Measurements from ENCODE around the gene CYP2A6.

The CYP2A6 gene

DNA sequence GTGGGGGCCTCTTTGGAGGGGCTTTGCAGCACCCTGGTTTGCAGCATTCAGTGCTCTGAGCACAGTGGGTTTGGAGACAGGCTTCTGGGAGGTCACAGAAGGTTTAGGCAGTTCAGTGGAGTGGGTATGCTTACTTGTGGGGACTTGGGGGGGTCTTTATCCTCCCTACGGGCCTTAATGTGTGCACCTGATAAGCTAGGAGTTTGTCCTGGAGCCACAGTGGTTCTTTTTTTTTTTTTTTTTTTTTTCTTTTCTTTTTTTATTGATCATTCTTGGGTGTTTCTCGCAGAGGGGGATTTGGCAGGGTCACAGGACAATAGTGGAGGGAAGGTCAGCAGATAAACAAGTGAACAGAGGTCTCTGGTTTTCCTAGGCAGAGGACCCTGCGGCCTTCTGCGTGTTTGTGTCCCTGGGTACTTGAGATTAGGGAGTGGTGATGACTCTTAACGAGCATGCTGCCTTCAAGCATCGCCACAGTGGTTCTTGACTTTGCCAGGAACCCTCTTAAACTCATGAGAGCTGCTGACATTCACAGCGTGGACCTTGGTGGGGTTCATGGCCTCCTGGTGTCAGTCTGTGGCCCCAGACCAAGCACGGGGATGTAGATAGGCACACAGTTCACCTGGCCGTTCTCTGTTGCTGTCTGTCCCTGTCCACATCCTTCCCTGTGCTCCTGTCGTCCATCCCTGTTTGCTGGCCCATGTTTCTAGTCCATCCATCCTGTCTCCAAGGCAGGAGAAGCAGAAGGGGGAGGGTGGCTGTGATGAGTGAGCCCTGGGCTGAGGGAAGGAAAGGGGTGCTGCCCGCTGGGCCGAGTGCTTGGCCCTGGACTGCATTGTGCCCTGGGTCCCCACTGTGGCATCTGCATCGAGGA lies 48.6 kb downstream of the CYP2A6 start:
- Histone ChIP-seq H2AFZ (ENCODE audit: low read depth, low read length) (no peak overlapping the region), H4K20me1 (ENCODE audit: insufficient read depth, low read length) (peaks cover 68% of the 10 kb centered on the region), H3K9ac (ENCODE audit: low read length) (peak overlapping the region; percentile 51; the same call in 1 of the 2 replicates)

GRCh38 chr19:40800997-40801377 lies 49.3 kb downstream of the CYP2A6 start:
- Histone ChIP-seq H3K79me2 (ENCODE audit: low read length) (peaks cover 70% of the 10 kb centered on the region), H3K27me3 (ENCODE audit: low read depth, low read length) (no peaks in the 10 kb centered on the region), H2AFZ (ENCODE audit: low read depth, low read length) (no peak overlapping the region), H3K27ac (ENCODE audit: low read length) (no peak overlapping the region), H4K20me1 (ENCODE audit: insufficient read depth, low read length) (peaks cover 61% of the 10 kb centered on the region), H3K4me2 (ENCODE audit: low read length) (peak overlapping the region; percentile 96; the same call in 1 of the 2 replicates), H3K36me3 (replicated peaks; ENCODE audit: low read depth, low read length) (peaks cover 48% of the 10 kb centered on the region), H3K9ac (ENCODE audit: low read length) (no peak overlapping the region), H3K9me3 (ENCODE audit: insufficient read depth, low read length) (no peaks in the 10 kb centered on the region), H3K4me3 (ENCODE audit: low read length) (no peak overlapping the region), H3K4me1 (ENCODE audit: low read length) (peaks cover 64% of the 10 kb centered on the region)
- TF ChIP-seq EZH2phosphoT487 (IDR thresholded peaks at IDR 0.05; ENCODE audit: low read depth) (no peak), CTCF (IDR thresholded peaks at IDR 0.05; ENCODE audit: low read depth, low read length) (no peak)

More for the DNA sequence above, 48.6 kb downstream of the CYP2A6 start:
- peaks cover 77% of the 10 kb centered on the region for H3K79me2 ChIP-seq (ENCODE audit: low read length)
- TF ChIP-seq CTCF (IDR thresholded peaks at IDR 0.05; ENCODE audit: low read depth, low read length) (no peak), EZH2phosphoT487 (IDR thresholded peaks at IDR 0.05; ENCODE audit: low read depth) (no peak)
- peak overlapping the region; percentile 63; the same call in 1 of the 2 replicates for H3K4me3 ChIP-seq (ENCODE audit: low read length)
- peak overlapping the region; percentile 96 for H3K4me2 ChIP-seq (ENCODE audit: low read length)
- no peaks in the 10 kb centered on the region for H3K27me3 ChIP-seq (ENCODE audit: low read depth, low read length)
- H3K27ac ChIP-seq (ENCODE audit: low read length), result no peak overlapping the region
- H3K36me3 ChIP-seq (replicated peaks; ENCODE audit: low read depth, low read length), result peaks cover 55% of the 10 kb centered on the region
- H3K4me1 ChIP-seq (ENCODE audit: low read length), result peaks cover 66% of the 10 kb centered on the region
- H3K9me3 ChIP-seq (ENCODE audit: insufficient read depth, low read length), result no peaks in the 10 kb centered on the region

DNA sequence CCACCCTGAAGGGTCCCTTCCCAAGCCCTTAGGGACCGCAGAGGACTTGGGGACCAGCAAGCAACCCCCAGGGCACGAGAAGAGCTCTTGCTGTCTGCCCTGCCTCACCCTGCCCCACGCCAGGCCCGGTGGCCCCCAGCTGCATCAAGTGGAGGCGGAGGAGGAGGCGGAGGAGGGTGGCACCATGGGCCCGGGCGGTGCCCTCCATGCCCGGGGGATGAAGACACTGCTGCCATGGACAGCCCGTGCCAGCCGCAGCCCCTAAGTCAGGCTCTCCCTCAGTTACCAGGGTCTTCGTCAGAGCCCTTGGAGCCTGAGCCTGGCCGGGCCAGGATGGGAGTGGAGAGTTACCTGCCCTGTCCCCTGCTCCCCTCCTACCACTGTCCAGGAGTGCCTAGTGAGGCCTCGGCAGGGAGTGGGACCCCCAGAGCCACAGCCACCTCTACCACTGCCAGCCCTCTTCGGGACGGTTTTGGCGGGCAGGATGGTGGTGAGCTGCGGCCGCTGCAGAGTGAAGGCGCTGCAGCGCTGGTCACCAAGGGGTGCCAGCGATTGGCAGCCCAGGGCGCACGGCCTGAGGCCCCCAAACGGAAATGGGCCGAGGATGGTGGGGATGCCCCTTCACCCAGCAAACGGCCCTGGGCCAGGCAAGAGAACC lies 49.8 kb downstream of the CYP2A6 start:
- H3K4me3 ChIP-seq (ENCODE audit: low read length), result peak overlapping the region; percentile 86
- H4K20me1 ChIP-seq (ENCODE audit: insufficient read depth, low read length), result peaks cover 56% of the 10 kb centered on the region
- peaks cover 43% of the 10 kb centered on the region for H3K36me3 ChIP-seq (replicated peaks; ENCODE audit: low read depth, low read length)
- TF ChIP-seq EZH2phosphoT487 (IDR thresholded peaks at IDR 0.05; ENCODE audit: low read depth) (no peak), CTCF (IDR thresholded peaks at IDR 0.05; ENCODE audit: low read depth, low read length) (no peak)
- H3K9me3 ChIP-seq (ENCODE audit: insufficient read depth, low read length), result no peaks in the 10 kb centered on the region
- H2AFZ ChIP-seq (ENCODE audit: low read depth, low read length), result no peak overlapping the region
- H3K27me3 ChIP-seq (ENCODE audit: low read depth, low read length), result no peaks in the 10 kb centered on the region
- peak overlapping the region; percentile 90 for H3K9ac ChIP-seq (ENCODE audit: low read length)
- H3K4me2 ChIP-seq (ENCODE audit: low read length), result peak overlapping the region; percentile 96
- peaks cover 63% of the 10 kb centered on the region for H3K4me1 ChIP-seq (ENCODE audit: low read length)
- peaks cover 65% of the 10 kb centered on the region for H3K79me2 ChIP-seq (ENCODE audit: low read length)
- H3K27ac ChIP-seq (ENCODE audit: low read length), result peak overlapping the region; percentile 63
